ENCODE data around the gene OR2K2.

DNA sequence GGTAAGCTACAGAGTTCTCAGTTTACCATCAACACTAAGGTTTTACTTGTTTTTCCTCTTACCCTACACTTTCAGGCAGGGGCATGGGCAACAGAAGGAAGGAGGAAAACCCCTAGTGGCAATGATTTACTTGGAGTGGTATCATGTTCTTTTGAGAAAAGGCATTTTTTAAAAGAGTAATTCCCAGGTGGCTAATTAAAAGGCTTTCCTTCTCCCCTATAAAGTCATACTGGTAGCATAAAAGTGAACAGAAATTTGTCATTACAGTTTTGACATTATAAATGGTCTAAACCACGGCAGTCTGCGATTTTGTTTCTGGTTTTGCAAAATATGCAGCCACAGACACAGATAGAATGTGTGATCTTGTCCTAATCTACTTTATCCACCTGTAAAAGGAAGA is 30.9 kb upstream of the OR2K2 start:
- TF ChIP-seq POLR2A (IDR thresholded peaks at IDR 0.05; ENCODE audit: low read length) (no peak), BHLHE40 (IDR thresholded peaks at IDR 0.05; ENCODE audit: low read depth, low read length) (no peak), RFX5 (IDR thresholded peaks at IDR 0.05) (no peak)
- TF ChIP-seq, protein P1, sequence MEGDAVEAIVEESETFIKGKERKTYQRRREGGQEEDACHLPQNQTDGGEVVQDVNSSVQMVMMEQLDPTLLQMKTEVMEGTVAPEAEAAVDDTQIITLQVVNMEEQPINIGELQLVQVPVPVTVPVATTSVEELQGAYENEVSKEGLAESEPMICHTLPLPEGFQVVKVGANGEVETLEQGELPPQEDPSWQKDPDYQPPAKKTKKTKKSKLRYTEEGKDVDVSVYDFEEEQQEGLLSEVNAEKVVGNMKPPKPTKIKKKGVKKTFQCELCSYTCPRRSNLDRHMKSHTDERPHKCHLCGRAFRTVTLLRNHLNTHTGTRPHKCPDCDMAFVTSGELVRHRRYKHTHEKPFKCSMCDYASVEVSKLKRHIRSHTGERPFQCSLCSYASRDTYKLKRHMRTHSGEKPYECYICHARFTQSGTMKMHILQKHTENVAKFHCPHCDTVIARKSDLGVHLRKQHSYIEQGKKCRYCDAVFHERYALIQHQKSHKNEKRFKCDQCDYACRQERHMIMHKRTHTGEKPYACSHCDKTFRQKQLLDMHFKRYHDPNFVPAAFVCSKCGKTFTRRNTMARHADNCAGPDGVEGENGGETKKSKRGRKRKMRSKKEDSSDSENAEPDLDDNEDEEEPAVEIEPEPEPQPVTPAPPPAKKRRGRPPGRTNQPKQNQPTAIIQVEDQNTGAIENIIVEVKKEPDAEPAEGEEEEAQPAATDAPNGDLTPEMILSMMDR (IDR thresholded peaks at IDR 0.05), result no peak
